Neural crest cell (in vitro differentiated cells): ENCODE results near the gene ZNF682. TPM values are rescaled to one million over a fixed set of nuclear protein-coding genes. Genes with fewer than 3 reads are reported as not detected.
"Not testable (repeated sequence)": the region's sequence is repeated elsewhere in the genome, so short reads cannot be mapped to it uniquely, and the experiment has no call there.

Source experiments
- DNase-seq: peaks from one replicate; pipeline ENCODE4 v3.0.0; 2021; ENCODE audit warnings: low read depth, mixed read lengths, low spot score
- H3K27ac Mint-ChIP-seq: one replicate; pipeline ENCODE4 v1.8.0; 2021; ENCODE audit warnings: mild to moderate bottlenecking, mixed read lengths; ENCODE audit not compliant: unreplicated experiment
- H3K27me3 Mint-ChIP-seq: 2 replicates; pipeline ENCODE4 v1.8.0; 2021; ENCODE audit warnings: low read depth, mild to moderate bottlenecking, mixed read lengths
- H3K36me3 Mint-ChIP-seq: 2 replicates; pipeline ENCODE4 v1.8.0; 2021; ENCODE audit warnings: low read depth, mild to moderate bottlenecking, mixed read lengths
- H3K4me1 Mint-ChIP-seq: 2 replicates; pipeline ENCODE4 v1.8.0; 2021; ENCODE audit warnings: mixed read lengths
- H3K4me3 Mint-ChIP-seq: one replicate; pipeline ENCODE4 v1.8.0; 2021; ENCODE audit warnings: mild to moderate bottlenecking, mixed read lengths
- H3K9me3 Mint-ChIP-seq: 2 replicates; pipeline ENCODE4 v1.8.0; 2021; ENCODE audit warnings: mixed read lengths
- total RNA-seq: library from RNA; stranded (reverse); gene quantifications from 2 replicates; pipeline ENCODE4 v1.2.1, GENCODE V29; 2021
- TF ChIP-seq, protein P1 (sequence below): fragments of 200-600 bp; sonication (generic); conservative IDR thresholded peaks from 2 replicates; pipeline ENCODE4 v1.5.0; 2021; ENCODE audit warnings: antibody characterized with exemption, mild to moderate bottlenecking

ZNF682 gene
- total RNA-seq, 1 donor from 2014 or later = 26.3 TPM

DNA sequence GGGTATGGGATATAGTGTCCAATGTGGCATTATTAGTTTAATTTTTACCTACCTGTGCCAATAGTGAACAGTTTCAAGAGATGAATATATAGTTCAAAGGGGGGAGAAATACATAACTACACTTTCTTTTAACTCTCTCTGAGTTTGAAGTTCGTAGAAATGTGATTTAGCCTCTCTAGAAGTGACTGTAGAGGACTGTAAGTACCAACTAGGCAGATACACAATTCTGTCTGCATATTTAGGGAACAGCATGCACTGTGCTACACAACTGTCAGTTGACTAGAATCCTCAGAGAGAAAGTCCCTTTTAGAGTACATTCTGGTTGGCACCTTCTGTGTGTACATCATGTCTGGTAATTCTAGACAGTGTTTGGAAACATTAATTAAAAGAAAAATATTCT is 21.0 kb upstream of the ZNF682 start:
- Mint-ChIP-seq H3K27ac (no peak overlapping the region), H3K9me3 (no peaks in the 10 kb centered on the region), H3K27me3 (peaks cover 24% of the 10 kb centered on the region), H3K4me1 (no peaks in the 10 kb centered on the region), H3K4me3 (no peak overlapping the region), H3K36me3 (no peaks in the 10 kb centered on the region)
- no peak for DNase-seq
- TF ChIP-seq, protein P1, sequence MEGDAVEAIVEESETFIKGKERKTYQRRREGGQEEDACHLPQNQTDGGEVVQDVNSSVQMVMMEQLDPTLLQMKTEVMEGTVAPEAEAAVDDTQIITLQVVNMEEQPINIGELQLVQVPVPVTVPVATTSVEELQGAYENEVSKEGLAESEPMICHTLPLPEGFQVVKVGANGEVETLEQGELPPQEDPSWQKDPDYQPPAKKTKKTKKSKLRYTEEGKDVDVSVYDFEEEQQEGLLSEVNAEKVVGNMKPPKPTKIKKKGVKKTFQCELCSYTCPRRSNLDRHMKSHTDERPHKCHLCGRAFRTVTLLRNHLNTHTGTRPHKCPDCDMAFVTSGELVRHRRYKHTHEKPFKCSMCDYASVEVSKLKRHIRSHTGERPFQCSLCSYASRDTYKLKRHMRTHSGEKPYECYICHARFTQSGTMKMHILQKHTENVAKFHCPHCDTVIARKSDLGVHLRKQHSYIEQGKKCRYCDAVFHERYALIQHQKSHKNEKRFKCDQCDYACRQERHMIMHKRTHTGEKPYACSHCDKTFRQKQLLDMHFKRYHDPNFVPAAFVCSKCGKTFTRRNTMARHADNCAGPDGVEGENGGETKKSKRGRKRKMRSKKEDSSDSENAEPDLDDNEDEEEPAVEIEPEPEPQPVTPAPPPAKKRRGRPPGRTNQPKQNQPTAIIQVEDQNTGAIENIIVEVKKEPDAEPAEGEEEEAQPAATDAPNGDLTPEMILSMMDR = no peak

DNA sequence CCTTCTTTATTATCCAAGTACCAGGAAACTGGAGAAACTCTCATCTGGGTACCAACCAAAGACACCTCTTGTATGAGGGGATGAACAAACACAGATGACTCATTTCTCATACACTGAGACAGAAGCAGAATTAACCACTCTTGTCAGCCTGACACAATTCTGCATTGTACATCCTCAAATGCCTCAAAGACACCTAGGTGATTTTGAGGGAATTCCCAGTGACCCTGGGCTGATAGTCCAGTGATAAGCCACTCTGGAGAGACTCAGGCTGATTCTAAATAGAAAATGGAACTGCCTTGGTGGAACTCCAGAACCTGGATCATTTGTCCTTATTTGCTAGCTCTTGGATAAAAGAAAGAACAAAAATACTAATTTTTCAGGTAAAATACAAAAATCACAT is 19.4 kb upstream of the ZNF682 start:
- not testable (repeated sequence) for H3K4me3 Mint-ChIP-seq, H3K27ac Mint-ChIP-seq, H3K36me3 Mint-ChIP-seq, H3K9me3 Mint-ChIP-seq, DNase-seq, H3K4me1 Mint-ChIP-seq
- peaks cover 24% of the 10 kb centered on the region for H3K27me3 Mint-ChIP-seq

DNA sequence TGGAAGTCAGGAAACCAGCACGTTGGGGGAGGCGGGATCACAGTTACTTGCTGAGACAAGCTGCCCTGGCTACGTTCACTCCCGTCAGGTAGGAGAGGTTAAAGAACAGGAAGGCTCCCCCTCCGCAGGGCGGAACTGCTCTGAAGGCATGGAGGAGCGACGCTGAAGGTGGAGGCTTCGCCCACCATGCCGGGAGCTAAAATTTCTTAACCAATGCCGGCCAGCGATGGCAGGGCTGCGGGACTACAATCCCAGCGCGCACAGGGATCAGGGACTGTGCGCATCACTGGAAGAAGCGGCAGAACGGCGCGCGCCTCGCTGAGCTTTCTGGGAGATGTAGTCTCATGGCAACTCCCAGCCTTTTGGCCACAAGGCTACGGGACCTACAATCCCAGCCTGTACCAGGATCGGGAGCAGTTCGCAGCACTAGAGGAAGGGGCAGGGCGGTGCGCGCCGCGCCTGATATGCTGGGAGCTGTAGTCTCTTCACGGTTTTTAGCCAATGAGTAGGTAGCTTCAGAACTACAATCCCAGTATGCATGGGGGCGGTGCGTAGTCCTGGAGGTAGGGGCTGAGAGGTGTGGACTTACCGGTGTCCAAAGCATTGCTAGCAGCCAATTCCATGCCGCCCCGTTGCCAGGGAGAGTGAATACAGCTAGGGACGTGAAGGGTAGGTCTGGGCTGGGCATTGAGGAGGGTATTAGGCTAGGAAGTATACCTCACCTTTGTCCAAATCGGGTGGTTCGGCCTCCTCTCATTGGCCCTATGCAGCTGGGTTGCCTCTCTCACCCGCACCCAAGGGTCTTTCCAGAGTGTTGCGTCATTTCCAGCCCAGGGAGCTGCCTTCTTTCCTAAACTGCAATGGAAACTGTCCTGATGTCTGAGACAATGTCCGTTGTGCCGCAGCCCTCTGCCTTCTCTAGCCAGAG is 12.8 kb upstream of the ZNF682 start:
- no peaks in the 10 kb centered on the region for H3K36me3 Mint-ChIP-seq
- peaks cover 3% of the 10 kb centered on the region for H3K9me3 Mint-ChIP-seq
- peak; percentile 81 for DNase-seq
- H3K4me3 Mint-ChIP-seq = peak overlapping the region; percentile 99
- H3K27ac Mint-ChIP-seq = peak overlapping the region; percentile 95
- H3K4me1 Mint-ChIP-seq = peaks cover 17% of the 10 kb centered on the region
- TF ChIP-seq, protein P1 = peak; percentile 21
- H3K27me3 Mint-ChIP-seq = peaks cover 9% of the 10 kb centered on the region

DNA sequence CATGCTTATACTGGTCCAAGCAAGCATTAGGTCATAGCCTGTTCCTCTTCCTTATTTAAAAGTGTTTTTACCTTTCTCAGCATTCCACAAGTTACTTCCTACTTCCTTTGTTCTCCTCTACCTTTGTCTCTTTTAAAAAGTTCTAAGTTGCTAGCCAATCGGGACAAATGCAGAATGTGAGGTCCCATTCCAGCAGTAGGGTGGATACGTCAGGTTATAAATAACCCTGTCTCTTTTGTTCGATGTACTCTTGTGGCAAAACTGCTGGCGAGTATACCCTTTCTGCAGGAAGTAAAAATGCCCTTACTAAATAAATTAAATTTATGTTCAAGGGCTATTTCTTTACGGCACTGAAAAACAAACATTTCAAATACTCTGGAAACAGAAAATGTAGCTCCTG is 6.4 kb upstream of the ZNF682 start:
- DNase-seq, H3K9me3 Mint-ChIP-seq, H3K4me1 Mint-ChIP-seq, H3K4me3 Mint-ChIP-seq, H3K27ac Mint-ChIP-seq, H3K36me3 Mint-ChIP-seq: not testable (repeated sequence)
- H3K27me3 Mint-ChIP-seq = peaks cover 19% of the 10 kb centered on the region

DNA sequence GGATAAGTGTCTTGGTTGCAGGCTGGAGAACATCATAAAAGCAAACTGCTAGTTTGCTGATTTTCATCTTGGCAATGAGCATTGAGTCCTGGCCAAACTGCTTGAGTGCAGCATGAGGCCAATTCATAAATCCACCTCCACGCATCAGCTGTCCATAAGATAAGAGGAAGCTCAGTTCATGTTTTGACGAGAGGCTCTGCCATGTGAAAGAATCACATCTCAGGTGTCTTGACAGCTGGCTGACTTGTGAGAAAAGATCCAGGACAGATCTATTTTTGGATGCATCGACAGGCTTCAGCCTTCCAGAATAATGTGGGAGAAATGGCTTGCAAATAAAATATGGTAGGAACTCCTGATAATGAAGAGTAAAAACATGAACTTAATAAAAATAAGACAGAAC is 5.4 kb upstream of the ZNF682 start:
- Mint-ChIP-seq H3K27ac (no peak overlapping the region), H3K27me3 (peaks cover 19% of the 10 kb centered on the region), H3K4me1 (peaks cover under 1% of the 10 kb centered on the region), H3K9me3 (peaks cover 6% of the 10 kb centered on the region), H3K4me3 (no peak overlapping the region), H3K36me3 (no peaks in the 10 kb centered on the region)
- TF ChIP-seq, protein P1 = no peak
- no peak for DNase-seq

DNA sequence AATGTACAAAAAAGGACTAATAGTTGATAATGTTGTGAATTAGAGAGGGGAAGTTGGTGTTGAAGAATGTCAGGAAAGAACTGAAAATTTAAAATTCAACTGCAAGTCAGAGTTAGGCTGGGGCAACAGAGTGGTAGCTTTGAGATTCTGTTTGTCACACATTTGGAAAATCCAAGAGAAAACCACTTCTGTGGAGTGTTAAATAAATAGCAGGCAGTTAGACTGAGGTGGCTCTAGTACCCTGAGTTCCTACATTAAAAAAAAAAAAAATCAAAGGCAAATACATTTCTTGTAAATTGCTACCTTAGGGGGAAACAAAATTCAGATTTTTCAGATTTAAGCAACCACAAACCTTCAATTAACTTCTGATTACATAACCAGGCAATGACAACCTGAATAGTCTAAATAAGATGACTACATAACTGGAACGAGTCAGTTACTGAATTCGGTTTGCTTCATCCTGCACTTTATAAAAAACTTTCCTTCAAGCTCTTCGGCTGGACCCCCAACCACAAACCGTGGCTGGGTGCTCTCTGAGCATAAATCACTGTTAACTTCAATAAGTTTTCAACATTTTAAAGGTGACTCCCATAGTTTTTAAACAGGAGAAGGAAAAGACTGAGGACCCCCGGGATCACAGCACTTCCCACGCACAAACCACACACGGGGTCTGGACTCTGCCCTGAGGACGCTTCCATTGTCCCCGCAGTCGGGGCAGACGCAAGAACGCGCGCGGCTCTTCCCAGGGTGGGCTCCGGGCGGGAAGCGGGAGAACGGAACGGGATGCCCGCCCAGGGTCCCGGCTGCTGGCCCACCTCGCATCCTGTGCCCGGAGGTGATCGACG is 725 bp downstream of the ZNF682 start:
- no peak for DNase-seq
- Mint-ChIP-seq H3K9me3 (peaks cover 6% of the 10 kb centered on the region), H3K27ac (peak overlapping the region; percentile 99)

More for the DNA sequence above, 725 bp downstream of the ZNF682 start:
- Mint-ChIP-seq H3K36me3 (peaks cover 12% of the 10 kb centered on the region), H3K4me1 (peaks cover 24% of the 10 kb centered on the region), H3K4me3 (peak overlapping the region; percentile 99), H3K27me3 (peaks cover 2% of the 10 kb centered on the region)
- TF ChIP-seq, protein P1 = no peak
